Measurements from ENCODE around the gene CFB. TPM values are rescaled to one million over a fixed set of nuclear protein-coding genes. Genes with fewer than 3 reads are reported as not detected.

The CFB gene
- total RNA-seq, 1 experiment from 2014 or later = 1.4 TPM

GRCh38 chr6:31967926-31968320 lies 22.0 kb downstream of the CFB start (continued):
- TF ChIP-seq ZNF396 (CRISPR knock-in tag; IDR thresholded peaks at IDR 0.05; ENCODE audit: borderline replicate concordance) (no peak), ATF3 (CRISPR knock-in tag; conservative IDR thresholded peaks at IDR 0.05) (no peak), PRRX2 (CRISPR knock-in tag; IDR thresholded peaks at IDR 0.05) (no peak), CREM (CRISPR knock-in tag; IDR thresholded peaks at IDR 0.05) (no peak), CREB1 (CRISPR knock-in tag; IDR thresholded peaks at IDR 0.05) (no peak), MXD4 (CRISPR knock-in tag; IDR thresholded peaks at IDR 0.05; ENCODE audit: borderline replicate concordance) (no peak), TCF7 (CRISPR knock-in tag; IDR thresholded peaks at IDR 0.05; ENCODE audit: low read depth) (no peak), IRF1 (CRISPR knock-in tag; IDR thresholded peaks at IDR 0.05) (no peak), NFATC4 (CRISPR knock-in tag; IDR thresholded peaks at IDR 0.05) (no peak)

GRCh38 chr6:31968326-31968725 lies 22.4 kb downstream of the CFB start:
- H3K36me3 Mint-ChIP-seq = peaks cover 45% of the 10 kb centered on the region
- POLR2A ChIA-PET = no interaction called here
- TF ChIP-seq CREM (CRISPR knock-in tag; IDR thresholded peaks at IDR 0.05) (no peak), ZNF317 (CRISPR knock-in tag; IDR thresholded peaks at IDR 0.05; ENCODE audit: borderline replicate concordance, low read depth) (no peak), CBFB (CRISPR knock-in tag; IDR thresholded peaks at IDR 0.05; ENCODE audit: low read depth) (no peak), TCF7 (CRISPR knock-in tag; IDR thresholded peaks at IDR 0.05; ENCODE audit: low read depth) (no peak), E2F1 (CRISPR knock-in tag; IDR thresholded peaks at IDR 0.05) (no peak), ZSCAN18 (CRISPR knock-in tag; IDR thresholded peaks at IDR 0.05) (no peak), ELF4 (CRISPR knock-in tag; IDR thresholded peaks at IDR 0.05; ENCODE audit: low read depth) (no peak), NFYB (CRISPR knock-in tag; conservative IDR thresholded peaks at IDR 0.05; ENCODE audit: low read depth) (no peak), ZNF263 (CRISPR knock-in tag; IDR thresholded peaks at IDR 0.05; ENCODE audit: low read depth) (no peak), OVOL2 (CRISPR knock-in tag; IDR thresholded peaks at IDR 0.05; ENCODE audit: borderline replicate concordance) (no peak), JAZF1 (CRISPR knock-in tag; IDR thresholded peaks at IDR 0.05) (no peak), ZMAT4 (CRISPR knock-in tag; IDR thresholded peaks at IDR 0.05) (no peak), GTF2I (CRISPR knock-in tag; conservative IDR thresholded peaks at IDR 0.05) (no peak), ERG (CRISPR knock-in tag; IDR thresholded peaks at IDR 0.05) (no peak), E2F5 (CRISPR knock-in tag; IDR thresholded peaks at IDR 0.05) (no peak)
- H3K27ac Mint-ChIP-seq = no peak overlapping the region
- CTCF ChIA-PET = interaction anchor here (1.0 to 1.2 kb wide), 2 partner anchors 9 to 16 kb away, joined by 3 read pairs; partner anchors contain the start of genes NELFE and SKIC2
- peaks cover 11% of the 10 kb centered on the region for H3K4me1 Mint-ChIP-seq
- no peak overlapping the region for H3K4me3 Mint-ChIP-seq
- H3K9me3 Mint-ChIP-seq = no peaks in the 10 kb centered on the region
- DNase-seq (ENCODE audit: low spot score) = no peak
- H3K27me3 Mint-ChIP-seq (ENCODE audit: low read depth) = no peaks in the 10 kb centered on the region
- no peak for ATAC-seq
